ENCODE measurements around the gene PSMD7.
"Not testable (repeated sequence)": the region's sequence is repeated elsewhere in the genome, so short reads cannot be mapped to it uniquely, and the experiment has no call there.

- TF ChIP-seq, protein P1, sequence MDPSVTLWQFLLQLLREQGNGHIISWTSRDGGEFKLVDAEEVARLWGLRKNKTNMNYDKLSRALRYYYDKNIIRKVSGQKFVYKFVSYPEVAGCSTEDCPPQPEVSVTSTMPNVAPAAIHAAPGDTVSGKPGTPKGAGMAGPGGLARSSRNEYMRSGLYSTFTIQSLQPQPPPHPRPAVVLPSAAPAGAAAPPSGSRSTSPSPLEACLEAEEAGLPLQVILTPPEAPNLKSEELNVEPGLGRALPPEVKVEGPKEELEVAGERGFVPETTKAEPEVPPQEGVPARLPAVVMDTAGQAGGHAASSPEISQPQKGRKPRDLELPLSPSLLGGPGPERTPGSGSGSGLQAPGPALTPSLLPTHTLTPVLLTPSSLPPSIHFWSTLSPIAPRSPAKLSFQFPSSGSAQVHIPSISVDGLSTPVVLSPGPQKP (IDR thresholded peaks at IDR 0.05; ENCODE audit: borderline replicate concordance, low read depth, low read length), result not testable (repeated sequence)
- TF ChIP-seq, protein P2, sequence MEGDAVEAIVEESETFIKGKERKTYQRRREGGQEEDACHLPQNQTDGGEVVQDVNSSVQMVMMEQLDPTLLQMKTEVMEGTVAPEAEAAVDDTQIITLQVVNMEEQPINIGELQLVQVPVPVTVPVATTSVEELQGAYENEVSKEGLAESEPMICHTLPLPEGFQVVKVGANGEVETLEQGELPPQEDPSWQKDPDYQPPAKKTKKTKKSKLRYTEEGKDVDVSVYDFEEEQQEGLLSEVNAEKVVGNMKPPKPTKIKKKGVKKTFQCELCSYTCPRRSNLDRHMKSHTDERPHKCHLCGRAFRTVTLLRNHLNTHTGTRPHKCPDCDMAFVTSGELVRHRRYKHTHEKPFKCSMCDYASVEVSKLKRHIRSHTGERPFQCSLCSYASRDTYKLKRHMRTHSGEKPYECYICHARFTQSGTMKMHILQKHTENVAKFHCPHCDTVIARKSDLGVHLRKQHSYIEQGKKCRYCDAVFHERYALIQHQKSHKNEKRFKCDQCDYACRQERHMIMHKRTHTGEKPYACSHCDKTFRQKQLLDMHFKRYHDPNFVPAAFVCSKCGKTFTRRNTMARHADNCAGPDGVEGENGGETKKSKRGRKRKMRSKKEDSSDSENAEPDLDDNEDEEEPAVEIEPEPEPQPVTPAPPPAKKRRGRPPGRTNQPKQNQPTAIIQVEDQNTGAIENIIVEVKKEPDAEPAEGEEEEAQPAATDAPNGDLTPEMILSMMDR (conservative IDR thresholded peaks at IDR 0.05; ENCODE audit: low read depth, low read length), result not testable (repeated sequence)
- TF ChIP-seq BHLHE40, POLR2A, RFX5 (IDR thresholded peaks at IDR 0.05; ENCODE audit: low read depth, low read length): not testable (repeated sequence)
- TF ChIP-seq, protein P3, sequence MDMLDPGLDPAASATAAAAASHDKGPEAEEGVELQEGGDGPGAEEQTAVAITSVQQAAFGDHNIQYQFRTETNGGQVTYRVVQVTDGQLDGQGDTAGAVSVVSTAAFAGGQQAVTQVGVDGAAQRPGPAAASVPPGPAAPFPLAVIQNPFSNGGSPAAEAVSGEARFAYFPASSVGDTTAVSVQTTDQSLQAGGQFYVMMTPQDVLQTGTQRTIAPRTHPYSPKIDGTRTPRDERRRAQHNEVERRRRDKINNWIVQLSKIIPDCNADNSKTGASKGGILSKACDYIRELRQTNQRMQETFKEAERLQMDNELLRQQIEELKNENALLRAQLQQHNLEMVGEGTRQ (IDR thresholded peaks at IDR 0.05; ENCODE audit: low read depth, low read length), result not testable (repeated sequence)
Observed at GRCh38 chr16:74337506-74337905, 40.9 kb downstream of the PSMD7 start.
